ENCODE data around the gene TTLL7. TPM values are rescaled to one million over a fixed set of nuclear protein-coding genes. Genes with fewer than 3 reads are reported as not detected.

Gene TTLL7
- total and polyA plus RNA-seq, 9 of the 15 experiments (the other 6 are each of a cell fraction or from before 2014, with no cell fraction given) = 0.63 to 2.6 (median 1.7) TPM

DNA sequence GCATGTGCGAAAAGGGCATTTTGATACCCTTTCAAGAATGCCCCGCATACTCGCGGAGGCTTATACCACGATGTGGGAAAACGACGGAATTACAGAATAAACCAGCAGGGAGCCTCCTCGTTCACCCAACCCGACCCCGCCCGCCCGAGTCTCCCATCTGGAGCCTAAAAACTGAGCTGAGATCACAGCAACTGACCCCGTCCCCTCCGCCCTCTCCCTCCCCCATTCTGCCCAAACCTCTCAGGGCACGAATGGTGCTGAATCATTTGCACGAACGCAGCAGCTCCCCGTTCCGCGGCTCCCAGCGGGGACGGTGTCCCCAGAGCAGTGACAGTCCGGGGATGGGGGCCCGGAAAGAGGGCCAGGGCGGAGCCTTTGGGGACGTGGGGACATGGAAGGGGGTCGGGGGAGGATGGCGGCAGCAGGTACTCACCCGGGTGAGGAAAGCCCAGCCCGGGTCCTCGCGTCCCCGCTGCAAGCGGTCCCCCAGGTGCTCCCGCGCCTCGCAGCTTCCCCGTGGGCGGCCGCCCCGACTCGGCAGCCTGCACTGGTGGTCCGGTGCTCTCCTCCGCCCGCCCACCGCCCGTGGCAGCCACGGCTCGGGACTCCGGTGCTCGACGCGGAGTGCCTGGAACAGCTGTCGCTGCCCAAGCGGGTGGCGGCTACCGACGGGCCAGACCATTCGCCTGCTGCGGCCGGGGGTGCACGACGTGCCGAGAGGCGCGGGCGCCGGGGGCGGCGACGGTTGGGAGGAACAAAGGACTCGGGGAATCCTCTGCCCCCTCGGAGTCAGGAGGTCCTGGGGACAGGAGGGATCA, at the start of gene TTLL7 (continued):
- TF ChIP-seq BRD9 (IDR thresholded peaks at IDR 0.05; ENCODE audit: low read depth, partially characterized antibody) (no peak), FOXA3 (CRISPR knock-in tag; conservative IDR thresholded peaks at IDR 0.05 in 1 of 2, IDR thresholded peaks at IDR 0.05 in 1 of 2) (no peak), NFATC3 (IDR thresholded peaks at IDR 0.05) (no peak), ZFP36 (IDR thresholded peaks at IDR 0.05; ENCODE audit: low read depth, low read length, partially characterized antibody) (no peak), ZNF583 (CRISPR knock-in tag; IDR thresholded peaks at IDR 0.05) (no peak), SIX5 (IDR thresholded peaks at IDR 0.05; ENCODE audit: borderline replicate concordance in 1 of 2, insufficient read depth in 1 of 2, low read depth in 1 of 2, low read length in 2 of 2) (peak in 1 of 2 experiments; percentile 33; a peak in 1 of 4 replicates), BMI1 (IDR thresholded peaks at IDR 0.05; ENCODE audit: low read length) (no peak), ZNF347 (CRISPR knock-in tag; IDR thresholded peaks at IDR 0.05; ENCODE audit: low read depth) (no peak), ZNF274 (IDR thresholded peaks at IDR 0.05; ENCODE audit: borderline replicate concordance, low read depth, low read length) (no peak), CCAR2 (IDR thresholded peaks at IDR 0.05; ENCODE audit: low read depth, low read length) (no peak), PHF8 (IDR thresholded peaks at IDR 0.05; ENCODE audit: borderline replicate concordance, low read length) (peak; percentile 37; the same call in 1 of the 2 replicates), ZKSCAN3 (CRISPR knock-in tag; IDR thresholded peaks at IDR 0.05) (no peak), RBM22 (IDR thresholded peaks at IDR 0.05; ENCODE audit: low read depth, low read length, poor library complexity, severe bottlenecking) (no peak), SNIP1 (IDR thresholded peaks at IDR 0.05; ENCODE audit: low read depth) (no peak), PML (IDR thresholded peaks at IDR 0.05; ENCODE audit: low read length) (no peak)
- TF ChIP-seq, protein P1, sequence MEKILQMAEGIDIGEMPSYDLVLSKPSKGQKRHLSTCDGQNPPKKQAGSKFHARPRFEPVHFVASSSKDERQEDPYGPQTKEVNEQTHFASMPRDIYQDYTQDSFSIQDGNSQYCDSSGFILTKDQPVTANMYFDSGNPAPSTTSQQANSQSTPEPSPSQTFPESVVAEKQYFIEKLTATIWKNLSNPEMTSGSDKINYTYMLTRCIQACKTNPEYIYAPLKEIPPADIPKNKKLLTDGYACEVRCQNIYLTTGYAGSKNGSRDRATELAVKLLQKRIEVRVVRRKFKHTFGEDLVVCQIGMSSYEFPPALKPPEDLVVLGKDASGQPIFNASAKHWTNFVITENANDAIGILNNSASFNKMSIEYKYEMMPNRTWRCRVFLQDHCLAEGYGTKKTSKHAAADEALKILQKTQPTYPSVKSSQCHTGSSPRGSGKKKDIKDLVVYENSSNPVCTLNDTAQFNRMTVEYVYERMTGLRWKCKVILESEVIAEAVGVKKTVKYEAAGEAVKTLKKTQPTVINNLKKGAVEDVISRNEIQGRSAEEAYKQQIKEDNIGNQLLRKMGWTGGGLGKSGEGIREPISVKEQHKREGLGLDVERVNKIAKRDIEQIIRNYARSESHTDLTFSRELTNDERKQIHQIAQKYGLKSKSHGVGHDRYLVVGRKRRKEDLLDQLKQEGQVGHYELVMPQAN (IDR thresholded peaks at IDR 0.05; ENCODE audit: borderline replicate concordance) = no peak
- TF ChIP-seq, protein P2, sequence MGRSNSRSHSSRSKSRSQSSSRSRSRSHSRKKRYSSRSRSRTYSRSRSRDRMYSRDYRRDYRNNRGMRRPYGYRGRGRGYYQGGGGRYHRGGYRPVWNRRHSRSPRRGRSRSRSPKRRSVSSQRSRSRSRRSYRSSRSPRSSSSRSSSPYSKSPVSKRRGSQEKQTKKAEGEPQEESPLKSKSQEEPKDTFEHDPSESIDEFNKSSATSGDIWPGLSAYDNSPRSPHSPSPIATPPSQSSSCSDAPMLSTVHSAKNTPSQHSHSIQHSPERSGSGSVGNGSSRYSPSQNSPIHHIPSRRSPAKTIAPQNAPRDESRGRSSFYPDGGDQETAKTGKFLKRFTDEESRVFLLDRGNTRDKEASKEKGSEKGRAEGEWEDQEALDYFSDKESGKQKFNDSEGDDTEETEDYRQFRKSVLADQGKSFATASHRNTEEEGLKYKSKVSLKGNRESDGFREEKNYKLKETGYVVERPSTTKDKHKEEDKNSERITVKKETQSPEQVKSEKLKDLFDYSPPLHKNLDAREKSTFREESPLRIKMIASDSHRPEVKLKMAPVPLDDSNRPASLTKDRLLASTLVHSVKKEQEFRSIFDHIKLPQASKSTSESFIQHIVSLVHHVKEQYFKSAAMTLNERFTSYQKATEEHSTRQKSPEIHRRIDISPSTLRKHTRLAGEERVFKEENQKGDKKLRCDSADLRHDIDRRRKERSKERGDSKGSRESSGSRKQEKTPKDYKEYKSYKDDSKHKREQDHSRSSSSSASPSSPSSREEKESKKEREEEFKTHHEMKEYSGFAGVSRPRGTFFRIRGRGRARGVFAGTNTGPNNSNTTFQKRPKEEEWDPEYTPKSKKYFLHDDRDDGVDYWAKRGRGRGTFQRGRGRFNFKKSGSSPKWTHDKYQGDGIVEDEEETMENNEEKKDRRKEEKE (IDR thresholded peaks at IDR 0.05; ENCODE audit: borderline replicate concordance in 1 of 2, control insufficient read depth in 1 of 2, low read depth in 2 of 2, low read length in 1 of 2) = peak in 1 of 2 experiments; percentile 95; a peak in 2 of 4 replicates
- TF ChIP-seq, protein P3, sequence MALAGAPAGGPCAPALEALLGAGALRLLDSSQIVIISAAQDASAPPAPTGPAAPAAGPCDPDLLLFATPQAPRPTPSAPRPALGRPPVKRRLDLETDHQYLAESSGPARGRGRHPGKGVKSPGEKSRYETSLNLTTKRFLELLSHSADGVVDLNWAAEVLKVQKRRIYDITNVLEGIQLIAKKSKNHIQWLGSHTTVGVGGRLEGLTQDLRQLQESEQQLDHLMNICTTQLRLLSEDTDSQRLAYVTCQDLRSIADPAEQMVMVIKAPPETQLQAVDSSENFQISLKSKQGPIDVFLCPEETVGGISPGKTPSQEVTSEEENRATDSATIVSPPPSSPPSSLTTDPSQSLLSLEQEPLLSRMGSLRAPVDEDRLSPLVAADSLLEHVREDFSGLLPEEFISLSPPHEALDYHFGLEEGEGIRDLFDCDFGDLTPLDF (CRISPR knock-in tag; IDR thresholded peaks at IDR 0.05) = no peak
- TF ChIP-seq, protein P4, sequence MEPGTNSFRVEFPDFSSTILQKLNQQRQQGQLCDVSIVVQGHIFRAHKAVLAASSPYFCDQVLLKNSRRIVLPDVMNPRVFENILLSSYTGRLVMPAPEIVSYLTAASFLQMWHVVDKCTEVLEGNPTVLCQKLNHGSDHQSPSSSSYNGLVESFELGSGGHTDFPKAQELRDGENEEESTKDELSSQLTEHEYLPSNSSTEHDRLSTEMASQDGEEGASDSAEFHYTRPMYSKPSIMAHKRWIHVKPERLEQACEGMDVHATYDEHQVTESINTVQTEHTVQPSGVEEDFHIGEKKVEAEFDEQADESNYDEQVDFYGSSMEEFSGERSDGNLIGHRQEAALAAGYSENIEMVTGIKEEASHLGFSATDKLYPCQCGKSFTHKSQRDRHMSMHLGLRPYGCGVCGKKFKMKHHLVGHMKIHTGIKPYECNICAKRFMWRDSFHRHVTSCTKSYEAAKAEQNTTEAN (CRISPR knock-in tag; IDR thresholded peaks at IDR 0.05) = no peak
